ENCODE results near the gene MSRB3.

DNA sequence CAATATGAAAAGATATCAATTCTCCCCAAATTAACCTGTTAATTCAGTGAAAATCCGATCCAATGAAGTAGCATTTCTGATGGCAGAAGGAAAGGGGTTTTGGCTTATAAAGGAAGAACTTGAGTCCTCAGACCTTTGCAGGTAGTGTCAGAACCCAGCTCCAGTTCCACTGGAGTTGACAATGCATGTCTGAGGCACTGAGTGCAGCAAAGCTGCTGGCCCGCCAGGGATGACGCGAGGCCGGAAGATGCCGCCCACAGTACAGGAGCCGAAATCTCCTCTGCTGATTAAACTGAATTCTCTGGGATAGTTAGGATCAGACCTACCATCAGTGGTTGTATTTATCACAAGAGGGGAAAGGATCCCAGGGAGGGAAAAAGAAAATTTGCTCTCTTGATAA lies 220.7 kb downstream of the MSRB3 start:
- TF ChIP-seq EZH2 (IDR thresholded peaks at IDR 0.05; ENCODE audit: low read depth, unreplicated experiment) (no peak), ZNF114 (CRISPR knock-in tag; IDR thresholded peaks at IDR 0.05) (no peak)
- TF ChIP-seq, protein P1, sequence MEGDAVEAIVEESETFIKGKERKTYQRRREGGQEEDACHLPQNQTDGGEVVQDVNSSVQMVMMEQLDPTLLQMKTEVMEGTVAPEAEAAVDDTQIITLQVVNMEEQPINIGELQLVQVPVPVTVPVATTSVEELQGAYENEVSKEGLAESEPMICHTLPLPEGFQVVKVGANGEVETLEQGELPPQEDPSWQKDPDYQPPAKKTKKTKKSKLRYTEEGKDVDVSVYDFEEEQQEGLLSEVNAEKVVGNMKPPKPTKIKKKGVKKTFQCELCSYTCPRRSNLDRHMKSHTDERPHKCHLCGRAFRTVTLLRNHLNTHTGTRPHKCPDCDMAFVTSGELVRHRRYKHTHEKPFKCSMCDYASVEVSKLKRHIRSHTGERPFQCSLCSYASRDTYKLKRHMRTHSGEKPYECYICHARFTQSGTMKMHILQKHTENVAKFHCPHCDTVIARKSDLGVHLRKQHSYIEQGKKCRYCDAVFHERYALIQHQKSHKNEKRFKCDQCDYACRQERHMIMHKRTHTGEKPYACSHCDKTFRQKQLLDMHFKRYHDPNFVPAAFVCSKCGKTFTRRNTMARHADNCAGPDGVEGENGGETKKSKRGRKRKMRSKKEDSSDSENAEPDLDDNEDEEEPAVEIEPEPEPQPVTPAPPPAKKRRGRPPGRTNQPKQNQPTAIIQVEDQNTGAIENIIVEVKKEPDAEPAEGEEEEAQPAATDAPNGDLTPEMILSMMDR (conservative IDR thresholded peaks at IDR 0.05; ENCODE audit: low read depth in 2 of 2), result no peak
